Neural progenitor cell (in vitro differentiated cells): Measurements from ENCODE around the gene CD151.

Experiments used
- CTCF ChIP-seq: fragments of 200-600 bp; sonication (generic); IDR thresholded peaks from 2 replicates; pipeline ENCODE4 v1.5.1; 2017; ENCODE audit warnings: antibody characterized with exemption, mild to moderate bottlenecking
- EZH2 ChIP-seq: fragments of 200-600 bp; sonication (generic); IDR thresholded peaks from 2 replicates; pipeline ENCODE4 v1.6.1; 2017; ENCODE audit warnings: antibody characterized with exemption, mild to moderate bottlenecking, moderate library complexity
- EZH2phosphoT487 ChIP-seq: fragments of 200-600 bp; sonication (generic); IDR thresholded peaks from 2 replicates; pipeline ENCODE4 v1.6.1; 2017; ENCODE audit warnings: antibody characterized with exemption

GRCh38 chr11:862081-862661 is 29.4 kb downstream of the CD151 start:
- TF ChIP-seq CTCF (no peak), EZH2 (no peak), EZH2phosphoT487 (no peak)
